WTC11 (cell line): ENCODE results near the gene LRSAM1. TPM values are rescaled to one million over a fixed set of nuclear protein-coding genes. Genes with fewer than 3 reads are reported as not detected.

Experiments used
- ATAC-seq: fragments of 200-7000 bp; cut with Tn5 transposase; 2 replicates; pipeline ENCODE4 v1.10.0; 2021; ENCODE audit warnings: mild to moderate bottlenecking, moderate library complexity
- CTCF ChIA-PET: fragments of 300-600 bp; sonication (Branson Sonifier 250); formaldehyde crosslinking; loops from one replicate; lab custom pipeline; 2021; ENCODE audit warnings: antibody characterized with exemption; lab: Charles Lee
- POLR2A ChIA-PET: fragments of 350-600 bp; sonication (Branson Sonifier 250); formaldehyde crosslinking; loops from one replicate; lab custom pipeline; 2021; ENCODE audit warnings: antibody characterized with exemption; lab: Charles Lee
- DNase-seq: peaks from one replicate; pipeline ENCODE4 v3.0.0; 2021; ENCODE audit warnings: low spot score
- H3K27ac Mint-ChIP-seq: 2 replicates; pipeline ENCODE4 v1.8.0; 2021; ENCODE audit warnings: mixed read lengths
- H3K27me3 Mint-ChIP-seq: 2 replicates; pipeline ENCODE4 v1.8.0; 2021; ENCODE audit warnings: low read depth, mild to moderate bottlenecking, moderate library complexity, mixed read lengths
- H3K36me3 Mint-ChIP-seq: 2 replicates; pipeline ENCODE4 v1.8.0; 2021; ENCODE audit warnings: mixed read lengths
- H3K4me1 Mint-ChIP-seq: 2 replicates; pipeline ENCODE4 v1.8.0; 2022; ENCODE audit warnings: mixed read lengths
- H3K4me3 Mint-ChIP-seq: 2 replicates; pipeline ENCODE4 v1.8.0; 2021; ENCODE audit warnings: mild to moderate bottlenecking, moderate library complexity, mixed read lengths
- H3K9me3 Mint-ChIP-seq: 2 replicates; pipeline ENCODE4 v1.8.0; 2021; ENCODE audit warnings: mixed read lengths
- AR ChIP-seq: fragments of 250-450 bp; sonication (Bioruptor Pico); IDR thresholded peaks from 2 replicates; pipeline ENCODE4 v1.9.0; 2021; ENCODE audit warnings: mild to moderate bottlenecking
- ATF6 ChIP-seq: sonication (generic); formaldehyde crosslinking; IDR thresholded peaks from 2 replicates; pipeline ENCODE4 v1.8.1; 2023; ENCODE audit warnings: mild to moderate bottlenecking, missing genetic modification reagents
- CBFB ChIP-seq: sonication (generic); formaldehyde crosslinking; IDR thresholded peaks from 2 replicates; pipeline ENCODE4 v1.8.1; 2022; ENCODE audit warnings: mild to moderate bottlenecking, low read depth, missing genetic modification reagents
- ESRRA ChIP-seq: sonication (generic); formaldehyde crosslinking; IDR thresholded peaks from 2 replicates; pipeline ENCODE4 v1.8.1; 2022; ENCODE audit warnings: mild to moderate bottlenecking, missing genetic modification reagents, borderline replicate concordance
- FOXP1 ChIP-seq: sonication (generic); formaldehyde crosslinking; IDR thresholded peaks from 2 replicates; pipeline ENCODE4 v1.8.0; 2022; ENCODE audit warnings: missing genetic modification reagents, mild to moderate bottlenecking, moderate library complexity, borderline replicate concordance
- FOXP4 ChIP-seq: sonication (generic); formaldehyde crosslinking; IDR thresholded peaks from 2 replicates; pipeline ENCODE4 v1.8.0; 2022; ENCODE audit warnings: mild to moderate bottlenecking, missing genetic modification reagents
- GTF2I ChIP-seq: fragments of 250-450 bp; sonication (Bioruptor Pico); conservative IDR thresholded peaks from 2 replicates; pipeline ENCODE4 v1.4.0; 2021; ENCODE audit warnings: mild to moderate bottlenecking
- HMGXB4 ChIP-seq: sonication (generic); formaldehyde crosslinking; IDR thresholded peaks from 2 replicates; pipeline ENCODE4 v1.8.1; 2023; ENCODE audit warnings: mild to moderate bottlenecking, moderate library complexity, missing genetic modification reagents
- IRF1 ChIP-seq: sonication (generic); formaldehyde crosslinking; IDR thresholded peaks from 2 replicates; pipeline ENCODE4 v1.8.0; 2023; ENCODE audit warnings: missing genetic modification reagents
- MLX ChIP-seq: sonication (generic); formaldehyde crosslinking; IDR thresholded peaks from 2 replicates; pipeline ENCODE4 v1.8.1; 2023; ENCODE audit warnings: mild to moderate bottlenecking, missing genetic modification reagents, moderate library complexity
- NR3C1 ChIP-seq: sonication (generic); formaldehyde crosslinking; conservative IDR thresholded peaks from 2 replicates; pipeline ENCODE4 v1.8.1; 2023; ENCODE audit warnings: low read depth, mild to moderate bottlenecking, missing genetic modification reagents
- PRRX2 ChIP-seq: fragments of 250-450 bp; sonication (Bioruptor Pico); IDR thresholded peaks from 2 replicates; pipeline ENCODE4 v1.8.0; 2021; ENCODE audit warnings: mild to moderate bottlenecking
- SMAD3 ChIP-seq: sonication (generic); formaldehyde crosslinking; IDR thresholded peaks from 2 replicates; pipeline ENCODE4 v1.8.0; 2022; ENCODE audit warnings: missing genetic modification reagents, mild to moderate bottlenecking, borderline replicate concordance
- SP1 ChIP-seq: sonication (generic); formaldehyde crosslinking; conservative IDR thresholded peaks from 2 replicates; pipeline ENCODE4 v1.8.1; 2022; ENCODE audit warnings: missing genetic modification reagents
- TCF7 ChIP-seq: sonication (generic); formaldehyde crosslinking; IDR thresholded peaks from 2 replicates; pipeline ENCODE4 v1.8.0; 2022; ENCODE audit warnings: mild to moderate bottlenecking, low read depth, missing genetic modification reagents, moderate library complexity
- USF1 ChIP-seq: sonication (generic); formaldehyde crosslinking; IDR thresholded peaks from 2 replicates; pipeline ENCODE4 v1.8.0; 2022; ENCODE audit warnings: mild to moderate bottlenecking, missing genetic modification reagents
- USF2 ChIP-seq: sonication (generic); formaldehyde crosslinking; IDR thresholded peaks from 2 replicates; pipeline ENCODE4 v1.8.1; 2023; ENCODE audit warnings: mild to moderate bottlenecking, missing genetic modification reagents, moderate library complexity
- ZBTB21 ChIP-seq: sonication (generic); formaldehyde crosslinking; IDR thresholded peaks from 2 replicates; pipeline ENCODE4 v1.8.1; 2023; ENCODE audit warnings: mild to moderate bottlenecking, missing genetic modification reagents, borderline replicate concordance
- ZNF121 ChIP-seq: sonication (generic); formaldehyde crosslinking; IDR thresholded peaks from 2 replicates; pipeline ENCODE4 v1.8.0; 2023; ENCODE audit warnings: missing genetic modification reagents
- ZNF232 ChIP-seq: sonication (generic); formaldehyde crosslinking; IDR thresholded peaks from 2 replicates; pipeline ENCODE4 v1.8.0; 2022; ENCODE audit warnings: mild to moderate bottlenecking, missing genetic modification reagents
- ZSCAN18 ChIP-seq: fragments of 250-450 bp; sonication (Bioruptor Pico); IDR thresholded peaks from 2 replicates; pipeline ENCODE4 v2.1.2; 2022; ENCODE audit warnings: mild to moderate bottlenecking, moderate library complexity
- total RNA-seq: library from RNA; stranded (reverse); gene quantifications from 3 replicates; pipeline ENCODE4 v1.2.3, GENCODE V29; 2021

Gene LRSAM1
- total RNA-seq, 1 experiment from 2014 or later, result 32.4 TPM

GRCh38 chr9:127516835-127517607, 65.7 kb downstream of the LRSAM1 start (continued):
- TF ChIP-seq ZNF232 (CRISPR knock-in tag), result no peak
- no peak for TF ChIP-seq FOXP4 (CRISPR knock-in tag)
- no peak for TF ChIP-seq ZNF121 (CRISPR knock-in tag)
- TF ChIP-seq USF2 (CRISPR knock-in tag), result no peak
- no peak for TF ChIP-seq USF1 (CRISPR knock-in tag)

GRCh38 chr9:127517620-127518019, 66.3 kb downstream of the LRSAM1 start:
- Mint-ChIP-seq H3K36me3 (peaks cover 31% of the 10 kb centered on the region), H3K9me3 (peaks cover under 1% of the 10 kb centered on the region), H3K27ac (no peak overlapping the region), H3K4me3 (no peak overlapping the region), H3K27me3 (no peaks in the 10 kb centered on the region), H3K4me1 (peaks cover 14% of the 10 kb centered on the region)
- CTCF ChIA-PET, result interaction anchor here (1.2 to 2.9 kb wide), 3 partner anchors 8 to 217 kb away, joined by 6 to 16 read pairs (median 7); partner anchors contain the start of gene TOR2A
- POLR2A ChIA-PET, result no interaction called here
- ATAC-seq (no peak), DNase-seq (no peak)
- TF ChIP-seq SP1 (CRISPR knock-in tag), result no peak
- no peak for TF ChIP-seq SMAD3 (CRISPR knock-in tag)
- TF ChIP-seq ESRRA, result no peak
- no peak for TF ChIP-seq GTF2I (CRISPR knock-in tag)
- TF ChIP-seq TCF7, result no peak
- TF ChIP-seq HMGXB4, result no peak
- TF ChIP-seq NR3C1 (CRISPR knock-in tag), result no peak
- no peak for TF ChIP-seq FOXP1 (CRISPR knock-in tag)
- TF ChIP-seq PRRX2 (CRISPR knock-in tag), result no peak
- no peak for TF ChIP-seq ZBTB21 (CRISPR knock-in tag)
- no peak for TF ChIP-seq MLX
- TF ChIP-seq CBFB (CRISPR knock-in tag), result no peak
- no peak for TF ChIP-seq ZSCAN18 (CRISPR knock-in tag)
- no peak for TF ChIP-seq ATF6
- TF ChIP-seq IRF1, result no peak
- TF ChIP-seq USF2 (CRISPR knock-in tag), result no peak
- TF ChIP-seq AR (CRISPR knock-in tag), result no peak
